WTC11 (cell line): ENCODE results near the gene PDE4B. TPM values are rescaled to one million over a fixed set of nuclear protein-coding genes. Genes with fewer than 3 reads are reported as not detected.

Source experiments
- ATAC-seq: fragments of 200-7000 bp; cut with Tn5 transposase; 2 replicates; pipeline ENCODE4 v1.10.0; 2021; ENCODE audit warnings: mild to moderate bottlenecking, moderate library complexity
- CTCF ChIA-PET: fragments of 300-600 bp; sonication (Branson Sonifier 250); formaldehyde crosslinking; loops from one replicate; lab custom pipeline; 2021; ENCODE audit warnings: antibody characterized with exemption; lab: Charles Lee
- POLR2A ChIA-PET: fragments of 350-600 bp; sonication (Branson Sonifier 250); formaldehyde crosslinking; loops from one replicate; lab custom pipeline; 2021; ENCODE audit warnings: antibody characterized with exemption; lab: Charles Lee
- DNase-seq: peaks from one replicate; pipeline ENCODE4 v3.0.0; 2021; ENCODE audit warnings: low spot score
- H3K27ac Mint-ChIP-seq: 2 replicates; pipeline ENCODE4 v1.8.0; 2021; ENCODE audit warnings: mixed read lengths
- H3K27me3 Mint-ChIP-seq: 2 replicates; pipeline ENCODE4 v1.8.0; 2021; ENCODE audit warnings: low read depth, mild to moderate bottlenecking, moderate library complexity, mixed read lengths
- H3K36me3 Mint-ChIP-seq: 2 replicates; pipeline ENCODE4 v1.8.0; 2021; ENCODE audit warnings: mixed read lengths
- H3K4me1 Mint-ChIP-seq: 2 replicates; pipeline ENCODE4 v1.8.0; 2022; ENCODE audit warnings: mixed read lengths
- H3K4me3 Mint-ChIP-seq: 2 replicates; pipeline ENCODE4 v1.8.0; 2021; ENCODE audit warnings: mild to moderate bottlenecking, moderate library complexity, mixed read lengths
- H3K9me3 Mint-ChIP-seq: 2 replicates; pipeline ENCODE4 v1.8.0; 2021; ENCODE audit warnings: mixed read lengths
- CDX4 ChIP-seq: fragments of 250-450 bp; sonication (Bioruptor Pico); IDR thresholded peaks from 2 replicates; pipeline ENCODE4 v1.9.0; 2021; ENCODE audit warnings: moderate library complexity, mild to moderate bottlenecking, inconsistent platforms, borderline replicate concordance
- E2F1 ChIP-seq: sonication (generic); formaldehyde crosslinking; IDR thresholded peaks from 2 replicates; pipeline ENCODE4 v1.8.0; 2022; ENCODE audit warnings: mild to moderate bottlenecking, missing genetic modification reagents
- E2F4 ChIP-seq: sonication (generic); formaldehyde crosslinking; IDR thresholded peaks from 2 replicates; pipeline ENCODE4 v1.8.1; 2022; ENCODE audit warnings: low read depth, mild to moderate bottlenecking, moderate library complexity, missing genetic modification reagents, borderline replicate concordance
- EMX1 ChIP-seq: fragments of 250-450 bp; sonication (Bioruptor Pico); IDR thresholded peaks from 2 replicates; pipeline ENCODE4 v1.8.0; 2021; ENCODE audit warnings: mild to moderate bottlenecking
- ERG ChIP-seq: fragments of 250-450 bp; sonication (Bioruptor Pico); IDR thresholded peaks from 2 replicates; pipeline ENCODE4 v1.8.0; 2021; ENCODE audit warnings: mild to moderate bottlenecking
- FOXK1 ChIP-seq: sonication (generic); formaldehyde crosslinking; IDR thresholded peaks from 2 replicates; pipeline ENCODE4 v1.8.0; 2022; ENCODE audit warnings: mild to moderate bottlenecking, moderate library complexity, missing genetic modification reagents
- GABPB1 ChIP-seq: sonication (generic); formaldehyde crosslinking; IDR thresholded peaks from 2 replicates; pipeline ENCODE4 v1.8.1; 2023; ENCODE audit warnings: mild to moderate bottlenecking, missing genetic modification reagents
- GRHL2 ChIP-seq: fragments of 250-450 bp; sonication (Bioruptor Pico); IDR thresholded peaks from 2 replicates; pipeline ENCODE4 v1.8.0; 2022; ENCODE audit warnings: mild to moderate bottlenecking, moderate library complexity; ENCODE audit not compliant: insufficient replicate concordance, severe bottlenecking
- NFYB ChIP-seq: sonication (generic); formaldehyde crosslinking; conservative IDR thresholded peaks from 2 replicates; pipeline ENCODE4 v1.8.0; 2022; ENCODE audit warnings: low read depth, missing genetic modification reagents
- NR2C2 ChIP-seq: sonication (generic); formaldehyde crosslinking; IDR thresholded peaks from 2 replicates; pipeline ENCODE4 v1.8.0; 2022; ENCODE audit warnings: mild to moderate bottlenecking, missing genetic modification reagents
- PREB ChIP-seq: sonication (generic); formaldehyde crosslinking; IDR thresholded peaks from 2 replicates; pipeline ENCODE4 v1.8.1; 2022; ENCODE audit warnings: mild to moderate bottlenecking, missing genetic modification reagents, moderate library complexity, borderline replicate concordance
- RORB ChIP-seq: fragments of 250-450 bp; sonication (Bioruptor Pico); IDR thresholded peaks from 2 replicates; pipeline ENCODE4 v1.9.0; 2021; ENCODE audit warnings: mild to moderate bottlenecking
- ZBTB43 ChIP-seq: sonication (generic); formaldehyde crosslinking; IDR thresholded peaks from 2 replicates; pipeline ENCODE4 v1.8.1; 2023; ENCODE audit warnings: mild to moderate bottlenecking, missing genetic modification reagents
- ZNF281 ChIP-seq: sonication (generic); formaldehyde crosslinking; IDR thresholded peaks from 2 replicates; pipeline ENCODE4 v1.8.0; 2023; ENCODE audit warnings: mild to moderate bottlenecking, missing genetic modification reagents
- ZSCAN18 ChIP-seq: fragments of 250-450 bp; sonication (Bioruptor Pico); IDR thresholded peaks from 2 replicates; pipeline ENCODE4 v2.1.2; 2022; ENCODE audit warnings: mild to moderate bottlenecking, moderate library complexity
- total RNA-seq: library from RNA; stranded (reverse); gene quantifications from 3 replicates; pipeline ENCODE4 v1.2.3, GENCODE V29; 2021

Gene PDE4B
- total RNA-seq, 1 experiment from 2014 or later = 8.0 TPM

GRCh38 chr1:66397192-66397591, 604.5 kb downstream of the PDE4B start:
- no peak for ATAC-seq

GRCh38 chr1:66399888-66400529, 607.3 kb downstream of the PDE4B start:
- TF ChIP-seq E2F4 (no peak), ZNF281 (CRISPR knock-in tag) (no peak), GRHL2 (CRISPR knock-in tag) (no peak), GABPB1 (CRISPR knock-in tag) (no peak), PREB (CRISPR knock-in tag) (no peak), NFYB (CRISPR knock-in tag) (no peak), ERG (no peak), RORB (no peak), EMX1 (CRISPR knock-in tag) (no peak), NR2C2 (CRISPR knock-in tag) (no peak), E2F1 (CRISPR knock-in tag) (no peak)
- DNase-seq = no peak
- no peaks in the 10 kb centered on the region for H3K36me3 Mint-ChIP-seq
- no peaks in the 10 kb centered on the region for H3K27me3 Mint-ChIP-seq
- H3K27ac Mint-ChIP-seq = no peak overlapping the region
- ChIA-PET POLR2A (no interaction called here), CTCF (no interaction called here)
- H3K9me3 Mint-ChIP-seq = no peaks in the 10 kb centered on the region
- ATAC-seq = no peak
- H3K4me3 Mint-ChIP-seq = no peak overlapping the region
- H3K4me1 Mint-ChIP-seq = peaks cover 3% of the 10 kb centered on the region; the same call in 1 of the 2 replicates

More at GRCh38 chr1:66397192-66397591, 604.5 kb downstream of the PDE4B start:
- H3K27me3 Mint-ChIP-seq = no peaks in the 10 kb centered on the region
- no peak for DNase-seq
- peaks cover 4% of the 10 kb centered on the region for H3K9me3 Mint-ChIP-seq
- H3K4me3 Mint-ChIP-seq = no peak overlapping the region
- H3K4me1 Mint-ChIP-seq = peaks cover 3% of the 10 kb centered on the region; the same call in 1 of the 2 replicates
- H3K27ac Mint-ChIP-seq = no peak overlapping the region
- H3K36me3 Mint-ChIP-seq = no peaks in the 10 kb centered on the region
- CTCF ChIA-PET = no interaction called here
- POLR2A ChIA-PET = no interaction called here
- TF ChIP-seq FOXK1 (CRISPR knock-in tag) (no peak), ZBTB43 (CRISPR knock-in tag) (no peak), CDX4 (CRISPR knock-in tag) (no peak), ZSCAN18 (CRISPR knock-in tag) (no peak)
